Activated CD4-positive, alpha-beta T cell treated with anti-CD3 and anti-CD28 coated beads, Interleukin-2, amount 10 ng/mL, durations not matched to agents 24 days and 14 days (primary cell): ENCODE data around the gene ANKRD49. TPM values are rescaled to one million over a fixed set of nuclear protein-coding genes. Genes with fewer than 3 reads are reported as not detected.

Experiments used
- DNase-seq: peaks from one replicate; pipeline ENCODE4 v3.0.0; 2022
- H3K27ac Mint-ChIP-seq: one replicate; pipeline ENCODE4 v1.8.0; 2022; ENCODE audit warnings: mild to moderate bottlenecking, mixed read lengths
- H3K27me3 Mint-ChIP-seq: one replicate; pipeline ENCODE4 v1.8.0; 2022; ENCODE audit warnings: mixed read lengths
- H3K36me3 Mint-ChIP-seq: one replicate; pipeline ENCODE4 v1.8.0; 2022; ENCODE audit warnings: low read depth, mild to moderate bottlenecking, mixed read lengths
- H3K4me1 Mint-ChIP-seq: one replicate; pipeline ENCODE4 v1.8.0; 2021; ENCODE audit warnings: mixed read lengths
- H3K4me3 Mint-ChIP-seq: one replicate; pipeline ENCODE4 v1.8.0; 2022; ENCODE audit warnings: mild to moderate bottlenecking, moderate library complexity, mixed read lengths
- H3K9me3 Mint-ChIP-seq: one replicate; pipeline ENCODE4 v1.8.0; 2021; ENCODE audit warnings: mixed read lengths
- intact Hi-C: fragments of 100-400 bp; cut with micrococcal nuclease; formaldehyde crosslinking; loops from one replicate; pipeline ENCODE4 v1.15.1; 2023
- total RNA-seq: library from RNA; stranded (reverse); gene quantifications from 2 replicates; pipeline ENCODE4 v1.2.3, GENCODE V29; 2022

Gene ANKRD49, protein sequence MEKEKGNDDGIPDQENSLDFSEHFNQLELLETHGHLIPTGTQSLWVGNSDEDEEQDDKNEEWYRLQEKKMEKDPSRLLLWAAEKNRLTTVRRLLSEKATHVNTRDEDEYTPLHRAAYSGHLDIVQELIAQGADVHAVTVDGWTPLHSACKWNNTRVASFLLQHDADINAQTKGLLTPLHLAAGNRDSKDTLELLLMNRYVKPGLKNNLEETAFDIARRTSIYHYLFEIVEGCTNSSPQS
- total RNA-seq = 18.4 and 22.6 TPM in 2 replicates

DNA sequence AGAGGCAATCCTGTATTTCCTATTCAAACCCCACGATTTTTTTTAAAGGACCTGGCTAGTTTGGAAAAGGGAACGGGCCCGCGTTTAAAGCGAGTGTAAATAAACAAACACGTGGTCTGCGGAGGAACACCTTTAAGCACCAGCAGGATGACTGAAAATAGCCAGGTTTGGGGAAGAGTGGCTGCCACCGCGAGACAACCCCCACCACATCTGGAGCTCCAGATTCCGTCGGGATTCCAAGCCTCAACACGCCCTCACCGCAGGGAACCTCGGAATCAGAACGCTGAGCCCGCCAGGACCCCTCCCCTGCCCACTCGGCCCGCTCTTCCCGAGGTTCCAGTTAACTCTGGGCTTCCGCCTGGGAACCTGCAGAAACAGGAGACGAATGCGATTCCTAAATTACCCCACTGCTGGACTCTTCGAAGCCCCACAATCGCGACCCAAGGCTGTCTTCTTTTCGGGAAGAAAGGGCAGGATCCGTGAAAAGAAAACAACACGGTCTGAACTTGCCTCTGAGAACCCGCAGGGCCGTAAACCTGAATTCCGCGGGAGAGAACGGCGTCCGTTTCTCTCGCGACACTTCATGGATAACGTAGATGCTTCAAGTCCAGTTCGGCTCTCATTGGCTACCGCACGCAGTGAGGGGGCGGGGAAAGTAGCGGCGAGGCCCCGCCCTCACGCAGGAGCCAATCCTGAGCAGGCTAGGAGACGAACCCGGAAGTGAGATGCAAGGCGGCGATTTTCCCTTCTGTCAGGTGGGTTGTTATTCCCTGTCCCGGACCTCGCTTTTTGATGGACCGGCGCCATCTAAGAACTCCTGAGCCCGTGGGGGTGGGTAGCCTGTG is at the start of gene ANKRD49, which contains the start of gene MRE11:
TSS of gene ANKRD49 (plus strand) at position 704 of the 845 bp plus-strand sequence. CDS start 2,710 bp downstream, outside the sequence.
TSS of gene MRE11 (minus strand) at position 564 of the 845 bp plus-strand sequence. CDS start 1,043 bp downstream, outside the sequence.
- intact Hi-C loops = loop anchor here (1.0 to 5.0 kb wide), 6 partner anchors 20 to 831 kb away; partner anchors contain the start of genes C11orf54, CEP295, MED17 and PANX1
- Mint-ChIP-seq H3K4me3 (peak within 1 kb of the TSS; percentile 96), H3K4me1 (peaks cover 30% of the 10 kb centered on the region), H3K27ac (peak within 1 kb of the TSS; percentile 95), H3K9me3 (no peaks in the 10 kb centered on the region), H3K36me3 (peaks cover 37% of the 10 kb centered on the region), H3K27me3 (no peaks in the 10 kb centered on the region)
- peak; percentile 99 for DNase-seq

GRCh38 chr11:94445641-94446040 is 48.1 kb upstream of the ANKRD49 start:
- Mint-ChIP-seq H3K9me3 (no peaks in the 10 kb centered on the region), H3K27me3 (no peaks in the 10 kb centered on the region), H3K4me3 (no peak overlapping the region), H3K36me3 (peaks cover 36% of the 10 kb centered on the region), H3K4me1 (peaks cover 8% of the 10 kb centered on the region), H3K27ac (no peak overlapping the region)
- intact Hi-C loops = no loop called here
- no peak for DNase-seq

DNA sequence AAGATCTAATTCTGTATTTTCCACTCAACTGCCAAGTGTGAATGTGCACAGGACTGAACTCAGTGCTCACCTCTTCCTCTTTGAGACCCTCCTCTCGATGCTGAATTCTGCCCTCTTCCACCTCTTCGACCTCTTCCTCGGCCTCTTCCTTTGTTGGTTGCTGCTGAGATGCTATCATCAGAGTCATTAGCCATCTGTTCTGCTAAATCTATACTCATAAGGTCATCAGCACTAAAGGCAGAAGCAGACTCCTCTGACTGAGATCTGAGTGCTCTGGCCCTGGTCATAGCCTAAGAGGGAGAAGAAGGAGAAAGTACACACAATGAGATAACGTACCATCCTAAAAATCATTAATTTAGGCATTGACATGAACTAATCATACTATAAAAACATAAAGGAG is 46.6 kb upstream of the ANKRD49 start:
- intact Hi-C loops = no loop called here
- no peak overlapping the region for H3K4me3 Mint-ChIP-seq
- H3K27ac Mint-ChIP-seq = peak overlapping the region; percentile 34
- H3K36me3 Mint-ChIP-seq = peaks cover 27% of the 10 kb centered on the region
- H3K27me3 Mint-ChIP-seq = no peaks in the 10 kb centered on the region
- no peaks in the 10 kb centered on the region for H3K9me3 Mint-ChIP-seq
- DNase-seq = no peak
- peaks cover 2% of the 10 kb centered on the region for H3K4me1 Mint-ChIP-seq

- Mint-ChIP-seq H3K36me3 (peaks cover 26% of the 10 kb centered on the region), H3K4me1 (no peaks in the 10 kb centered on the region), H3K27me3 (no peaks in the 10 kb centered on the region), H3K9me3 (no peaks in the 10 kb centered on the region), H3K27ac (no peak overlapping the region), H3K4me3 (no peak overlapping the region)
- no peak for DNase-seq
- intact Hi-C loops = no loop called here
Measured at GRCh38 chr11:94449029-94449428, 44.8 kb upstream of the ANKRD49 start.

DNA sequence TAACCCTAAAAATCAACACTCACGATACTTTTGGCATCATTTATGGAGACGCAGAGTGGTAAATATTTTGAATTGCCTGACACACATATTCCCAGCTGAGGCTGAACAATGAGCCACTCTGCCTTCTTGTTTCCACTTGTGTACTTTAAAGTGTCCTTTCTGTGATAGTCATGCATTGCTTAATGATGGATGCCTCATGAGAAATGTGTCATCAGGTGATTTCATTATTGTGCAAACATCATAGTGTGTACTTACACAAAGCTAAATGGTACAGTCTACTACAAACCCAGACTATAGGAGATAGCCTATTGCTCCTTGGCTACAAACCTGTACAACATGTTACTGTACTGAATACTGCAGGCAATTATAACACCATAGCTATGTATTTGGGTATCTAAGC is 44.3 kb upstream of the ANKRD49 start:
- no peak for DNase-seq
- H3K4me3 Mint-ChIP-seq = no peak overlapping the region
- peaks cover 22% of the 10 kb centered on the region for H3K36me3 Mint-ChIP-seq
- no peak overlapping the region for H3K27ac Mint-ChIP-seq
- no peaks in the 10 kb centered on the region for H3K27me3 Mint-ChIP-seq
- intact Hi-C loops = no loop called here
- H3K9me3 Mint-ChIP-seq = no peaks in the 10 kb centered on the region
- no peaks in the 10 kb centered on the region for H3K4me1 Mint-ChIP-seq

GRCh38 chr11:94450048-94450447 is 43.7 kb upstream of the ANKRD49 start:
- H3K27ac Mint-ChIP-seq = no peak overlapping the region

DNA sequence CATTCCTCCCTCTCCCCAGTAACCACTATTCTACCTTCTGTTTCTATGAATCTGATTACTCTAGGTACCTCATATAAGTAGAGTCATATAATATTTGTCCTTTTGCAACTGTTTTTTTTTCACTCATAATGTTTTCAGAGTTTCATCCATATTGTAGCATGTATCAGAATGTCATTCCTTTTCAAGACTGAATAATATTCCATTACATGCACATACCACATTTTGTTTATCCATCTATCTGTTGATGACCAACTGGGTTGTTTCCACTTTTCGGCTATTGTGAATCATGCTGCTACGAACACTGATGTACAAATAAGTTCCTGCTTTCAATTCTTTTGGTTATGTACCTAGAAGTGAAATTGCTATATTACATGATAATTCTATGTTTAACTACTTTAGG is 40.8 kb upstream of the ANKRD49 start:
- H3K9me3 Mint-ChIP-seq = no peaks in the 10 kb centered on the region
- H3K27me3 Mint-ChIP-seq = no peaks in the 10 kb centered on the region
- peaks cover 22% of the 10 kb centered on the region for H3K36me3 Mint-ChIP-seq
- no peak overlapping the region for H3K27ac Mint-ChIP-seq
- H3K4me3 Mint-ChIP-seq = no peak overlapping the region
- H3K4me1 Mint-ChIP-seq = peaks cover 3% of the 10 kb centered on the region
- DNase-seq = no peak
- intact Hi-C loops = no loop called here

More at GRCh38 chr11:94450048-94450447, 43.7 kb upstream of the ANKRD49 start:
- intact Hi-C loops = no loop called here
- no peaks in the 10 kb centered on the region for H3K4me1 Mint-ChIP-seq
- H3K36me3 Mint-ChIP-seq = peaks cover 23% of the 10 kb centered on the region
- no peaks in the 10 kb centered on the region for H3K9me3 Mint-ChIP-seq
- no peak overlapping the region for H3K4me3 Mint-ChIP-seq
- no peaks in the 10 kb centered on the region for H3K27me3 Mint-ChIP-seq
- DNase-seq = no peak

GRCh38 chr11:94454301-94454700 is 39.5 kb upstream of the ANKRD49 start:
- intact Hi-C loops = no loop called here
- no peak overlapping the region for H3K27ac Mint-ChIP-seq
- H3K4me3 Mint-ChIP-seq = no peak overlapping the region

GRCh38 chr11:94455861-94456260 is 37.9 kb upstream of the ANKRD49 start:
- peaks cover 32% of the 10 kb centered on the region for H3K36me3 Mint-ChIP-seq
- DNase-seq = no peak
- H3K27me3 Mint-ChIP-seq = no peaks in the 10 kb centered on the region
- no peaks in the 10 kb centered on the region for H3K9me3 Mint-ChIP-seq
- H3K4me1 Mint-ChIP-seq = peaks cover 6% of the 10 kb centered on the region
- H3K27ac Mint-ChIP-seq = no peak overlapping the region
- intact Hi-C loops = no loop called here
- H3K4me3 Mint-ChIP-seq = no peak overlapping the region

More at GRCh38 chr11:94454301-94454700, 39.5 kb upstream of the ANKRD49 start:
- Mint-ChIP-seq H3K27me3 (no peaks in the 10 kb centered on the region), H3K4me1 (peaks cover 3% of the 10 kb centered on the region), H3K36me3 (peaks cover 21% of the 10 kb centered on the region), H3K9me3 (no peaks in the 10 kb centered on the region)
- no peak for DNase-seq

DNA sequence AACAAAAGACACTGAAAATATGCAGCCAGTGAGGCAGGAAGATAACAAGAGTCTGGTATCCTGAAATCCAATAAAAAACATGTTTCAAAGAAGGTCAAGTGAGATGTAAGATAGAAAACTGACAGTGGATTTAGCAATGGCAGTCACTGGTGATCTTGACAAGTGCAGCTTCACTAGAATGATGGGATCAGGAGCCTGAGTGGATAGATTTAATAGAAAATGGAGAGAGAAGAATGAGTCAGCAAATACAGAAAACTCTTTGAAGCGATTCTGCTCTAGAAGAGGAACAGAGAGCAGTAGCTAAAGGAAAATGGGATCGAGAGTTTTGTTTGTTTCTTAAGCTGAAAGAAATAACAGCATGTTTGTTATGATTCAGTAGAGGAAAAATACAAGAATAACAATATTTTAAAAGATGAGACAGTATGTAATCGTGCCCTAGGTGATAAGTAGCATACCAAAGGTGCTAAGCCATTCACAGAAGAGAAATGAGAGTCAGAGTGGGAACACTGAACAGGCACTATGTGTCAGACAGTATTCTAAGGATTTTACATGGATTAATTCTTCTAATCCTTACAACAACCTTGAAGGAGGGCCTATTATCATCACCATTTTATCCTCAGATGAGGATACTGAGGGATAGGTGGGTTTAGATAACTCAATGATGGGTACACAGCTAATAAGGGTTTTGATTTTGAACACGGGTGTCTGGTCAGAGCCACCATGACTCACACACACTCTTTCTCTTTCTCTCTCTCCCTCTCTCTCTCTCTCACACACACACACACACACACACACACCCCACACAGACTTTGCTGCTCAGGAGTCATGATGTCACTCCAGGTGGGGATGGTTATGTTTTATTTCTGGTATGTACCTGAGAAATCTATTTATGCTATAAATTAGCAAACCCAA is 36.4 kb upstream of the ANKRD49 start:
- Mint-ChIP-seq H3K27me3 (no peaks in the 10 kb centered on the region), H3K27ac (no peak overlapping the region), H3K4me1 (peaks cover 6% of the 10 kb centered on the region), H3K9me3 (no peaks in the 10 kb centered on the region), H3K4me3 (no peak overlapping the region), H3K36me3 (peaks cover 43% of the 10 kb centered on the region)
- DNase-seq = no peak
- intact Hi-C loops = no loop called here

DNA sequence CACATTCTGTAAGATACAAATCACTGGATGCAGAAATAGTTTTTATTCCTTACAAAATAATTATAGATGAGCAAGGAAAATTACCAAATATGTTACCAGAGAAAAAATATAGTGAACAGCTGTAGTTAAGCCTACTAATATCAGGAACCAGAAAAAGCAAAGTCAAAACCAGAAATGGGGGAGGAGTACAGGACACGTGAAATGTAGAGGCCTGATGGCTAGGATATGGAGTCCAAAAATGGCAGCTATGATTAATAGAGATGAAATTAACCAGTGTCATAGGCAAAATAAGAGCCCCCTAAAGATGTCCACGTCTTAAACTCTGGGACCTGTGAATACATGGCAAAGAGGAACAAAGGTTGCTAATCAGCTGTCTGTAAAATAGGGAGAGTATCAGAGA is 34.2 kb upstream of the ANKRD49 start:
- Mint-ChIP-seq H3K27me3 (no peaks in the 10 kb centered on the region), H3K9me3 (no peaks in the 10 kb centered on the region), H3K4me1 (peaks cover 6% of the 10 kb centered on the region), H3K36me3 (peaks cover 52% of the 10 kb centered on the region), H3K4me3 (no peak overlapping the region), H3K27ac (no peak overlapping the region)
- intact Hi-C loops = no loop called here
- no peak for DNase-seq

DNA sequence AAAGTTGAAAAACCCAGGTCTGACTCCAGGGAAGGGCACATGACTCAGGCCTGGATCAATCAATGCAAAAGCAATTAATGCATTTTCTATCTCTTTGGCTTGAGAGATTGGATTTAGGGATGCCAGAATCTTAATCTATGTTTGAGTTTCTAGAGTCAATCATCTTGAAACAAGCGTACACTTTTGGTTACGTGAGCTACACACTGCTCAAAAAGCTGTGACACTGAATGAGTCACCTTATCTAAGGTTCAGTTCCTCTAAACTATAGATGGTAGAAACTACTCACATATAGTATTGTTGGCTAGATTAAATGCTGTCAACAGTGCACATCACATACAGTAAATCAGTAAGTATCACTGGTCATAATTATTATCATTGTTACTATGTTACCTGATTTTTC is 24.4 kb upstream of the ANKRD49 start:
- no peaks in the 10 kb centered on the region for H3K27me3 Mint-ChIP-seq
- peak overlapping the region; percentile 54 for H3K27ac Mint-ChIP-seq
- DNase-seq = no peak
- H3K36me3 Mint-ChIP-seq = peaks cover 51% of the 10 kb centered on the region
- no peak overlapping the region for H3K4me3 Mint-ChIP-seq
- H3K4me1 Mint-ChIP-seq = peaks cover 15% of the 10 kb centered on the region
- no peaks in the 10 kb centered on the region for H3K9me3 Mint-ChIP-seq
- intact Hi-C loops = no loop called here
